A673 (cell line): ENCODE results near the gene TUSC7. TPM values are rescaled to one million over a fixed set of nuclear protein-coding genes. Genes with fewer than 3 reads are reported as not detected.

ENCODE experiments used
- BruUV-seq: library from RNA; stranded (reverse); fragments of 400-500 nt; replicated peaks from 2 replicates; lab custom pipeline; 2021; lab: Mats Ljungman, UMichigan
- CTCF ChIA-PET: fragments of 300-600 bp; sonication (Branson Sonifier 250); formaldehyde crosslinking; loops from one replicate; lab custom pipeline; 2022; ENCODE audit warnings: antibody characterized with exemption; lab: Charles Lee
- POLR2A ChIA-PET: fragments of 300-600 bp; sonication (Branson Sonifier 250); formaldehyde crosslinking; loops from one replicate; lab custom pipeline; 2022; ENCODE audit warnings: antibody characterized with exemption; ENCODE audit not compliant: low non-redundant PET; lab: Charles Lee
- DNase-seq: peaks from one replicate; pipeline ENCODE4 v3.0.0-alpha.2; 2015; ENCODE audit warnings: low spot score
- H3K27ac ChIP-seq: fragments of 200-600 bp; sonication (generic); 2 replicates; pipeline ENCODE4 v1.5.1; 2016; ENCODE audit warnings: mixed run types, low read depth, mild to moderate bottlenecking, mixed read lengths, antibody characterized with exemption, low read length; ENCODE audit not compliant: poor library complexity, severe bottlenecking
- H3K27me3 ChIP-seq: fragments of 200-600 bp; sonication (generic); replicated peaks from 2 replicates; pipeline ENCODE4 v1.6.1; 2017; ENCODE audit warnings: mixed run types, low read depth, mild to moderate bottlenecking, mixed read lengths, antibody characterized with exemption, low read length; ENCODE audit not compliant: insufficient read depth, poor library complexity
- H3K36me3 ChIP-seq: fragments of 200-600 bp; sonication (generic); 2 replicates; pipeline ENCODE4 v1.6.1; 2016; ENCODE audit warnings: mixed run types, mild to moderate bottlenecking, mixed read lengths, antibody characterized with exemption, low read length; ENCODE audit not compliant: insufficient read depth, poor library complexity, severe bottlenecking
- H3K4me1 ChIP-seq: fragments of 200-600 bp; sonication (generic); 2 replicates; pipeline ENCODE4 v1.6.1; 2017; ENCODE audit warnings: mixed run types, mild to moderate bottlenecking, mixed read lengths, antibody characterized with exemption, low read length; ENCODE audit not compliant: insufficient read depth, poor library complexity, severe bottlenecking
- H3K4me3 ChIP-seq: fragments of 200-600 bp; sonication (generic); 2 replicates; pipeline ENCODE4 v1.5.1; 2016; ENCODE audit warnings: low read depth, mixed run types, mild to moderate bottlenecking, mixed read lengths, low read length; ENCODE audit not compliant: poor library complexity, severe bottlenecking
- H3K9me3 ChIP-seq: fragments of 200-600 bp; sonication (generic); 2 replicates; pipeline ENCODE4 v1.6.1; 2016; ENCODE audit warnings: mixed run types, low read depth, mild to moderate bottlenecking, mixed read lengths, antibody characterized with exemption, low read length; ENCODE audit not compliant: poor library complexity, severe bottlenecking
- CTCF ChIP-seq: fragments of 300-800, 200-600 bp; sonication (generic); conservative IDR thresholded peaks from 2 replicates; pipeline ENCODE4 v1.5.1; 2017; ENCODE audit warnings: low read depth, mild to moderate bottlenecking, antibody characterized with exemption, low read length, moderate library complexity, mixed read lengths
- EZH2 ChIP-seq: fragments of 200-600 bp; sonication (generic); IDR thresholded peaks from 2 replicates; pipeline ENCODE4 v1.6.1; 2017; ENCODE audit warnings: borderline replicate concordance, low read depth, mild to moderate bottlenecking, mixed read lengths, antibody characterized with exemption, low read length; ENCODE audit not compliant: poor library complexity, severe bottlenecking
- intact Hi-C: fragments of 100-400 bp; cut with micrococcal nuclease; formaldehyde crosslinking; loops from one replicate; pipeline ENCODE4 v1.10.0; 2022; ENCODE audit not compliant: unreplicated experiment
- total RNA-seq: library from RNA; stranded (reverse); gene quantifications from 2 replicates; pipeline ENCODE4 v1.2.3, GENCODE V29; 2021

The TUSC7 gene
- total RNA-seq, 1 experiment from 2014 or later, result not detected

- BruUV-seq, result no TSS peak
Observed at GRCh38 chr3:116701070-116701469, 8.5 kb upstream of the TUSC7 start.

GRCh38 chr3:116702334-116702733 lies 7.2 kb upstream of the TUSC7 start:
- intact Hi-C loops, result no loop called here
- no TSS peak for BruUV-seq

More at GRCh38 chr3:116701070-116701469, 8.5 kb upstream of the TUSC7 start:
- no peak for TF ChIP-seq EZH2
- TF ChIP-seq CTCF, result no peak
- H3K4me3 ChIP-seq, result no peak overlapping the region
- no peaks in the 10 kb centered on the region for H3K9me3 ChIP-seq
- H3K27ac ChIP-seq, result no peak overlapping the region
- no peak for DNase-seq
- CTCF ChIA-PET, result no interaction called here
- H3K36me3 ChIP-seq, result no peaks in the 10 kb centered on the region
- POLR2A ChIA-PET, result no interaction called here
- H3K4me1 ChIP-seq, result no peaks in the 10 kb centered on the region
- intact Hi-C loops, result no loop called here
- H3K27me3 ChIP-seq, result no peaks in the 10 kb centered on the region

GRCh38 chr3:116707531-116707930 lies 2.0 kb upstream of the TUSC7 start:
- TF ChIP-seq EZH2 (no peak), CTCF (no peak)
- no TSS peak for BruUV-seq
- no peaks in the 10 kb centered on the region for H3K27me3 ChIP-seq
- no peaks in the 10 kb centered on the region for H3K36me3 ChIP-seq
- DNase-seq, result no peak
- no peak overlapping the region for H3K27ac ChIP-seq
- no peak overlapping the region for H3K4me3 ChIP-seq
- POLR2A ChIA-PET, result no interaction called here
- intact Hi-C loops, result no loop called here
- no peaks in the 10 kb centered on the region for H3K9me3 ChIP-seq
- no peaks in the 10 kb centered on the region for H3K4me1 ChIP-seq
- CTCF ChIA-PET, result no interaction called here

More at GRCh38 chr3:116702334-116702733, 7.2 kb upstream of the TUSC7 start:
- TF ChIP-seq CTCF (no peak), EZH2 (no peak)
- ChIA-PET POLR2A (no interaction called here), CTCF (no interaction called here)
- H3K27me3 ChIP-seq, result no peaks in the 10 kb centered on the region
- H3K27ac ChIP-seq, result no peak overlapping the region
- no peak overlapping the region for H3K4me3 ChIP-seq
- no peaks in the 10 kb centered on the region for H3K36me3 ChIP-seq
- H3K4me1 ChIP-seq, result no peaks in the 10 kb centered on the region
- H3K9me3 ChIP-seq, result no peaks in the 10 kb centered on the region
- no peak for DNase-seq
